ENCODE results near the gene SNX30. TPM values are rescaled to one million over a fixed set of nuclear protein-coding genes. Genes with fewer than 3 reads are reported as not detected.

Gene SNX30
- total and polyA plus RNA-seq, 2 donors from 2014 or later = 7.9 to 22.9 TPM

DNA sequence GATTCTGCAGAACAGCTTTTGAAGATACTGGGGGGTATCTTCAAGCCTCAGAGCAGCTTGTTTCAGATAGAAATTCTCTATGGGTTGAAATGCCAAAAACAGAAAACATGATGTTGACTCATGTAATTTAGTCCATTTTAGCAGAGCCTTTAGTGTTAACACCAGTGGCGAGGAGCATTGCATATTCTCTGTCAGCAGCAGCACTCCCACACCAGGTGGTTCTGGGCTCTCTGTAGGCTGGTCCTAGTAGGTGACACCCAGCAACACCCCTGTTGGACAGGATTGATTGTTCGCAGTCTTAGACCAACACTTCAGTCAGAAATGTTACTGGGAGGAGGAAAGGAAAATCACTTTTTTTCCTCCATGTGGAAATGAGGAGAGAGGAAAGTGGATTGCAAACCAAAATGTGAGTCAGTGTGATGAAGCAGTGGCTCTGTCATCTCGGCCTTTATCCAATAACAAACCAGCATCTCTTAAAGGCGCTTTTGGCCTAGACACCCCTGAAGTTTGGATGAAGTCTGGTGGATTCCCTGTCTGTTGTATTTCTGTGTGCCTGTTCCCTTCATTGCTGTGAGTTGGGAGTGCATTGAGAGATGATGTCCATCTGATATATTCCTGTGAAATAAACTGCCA is 123.3 kb downstream of the SNX30 start:
- DNase-seq (no peak), FAIRE-seq (no peak)
- Histone ChIP-seq H3K4me1 (ENCODE audit: control insufficient read depth in 2 of 3, insufficient read depth in 2 of 3, low read depth in 1 of 3, low read length in 3 of 3) (no peaks in the 10 kb centered on the region), H3K9me3 (ENCODE audit: control insufficient read depth in 2 of 3, insufficient read depth in 1 of 3, low read length in 3 of 3) (no peaks in the 10 kb centered on the region), H3K4me3 (ENCODE audit: low read length in 3 of 3) (no peak overlapping the region), H3K27ac (ENCODE audit: low read depth in 2 of 2, low read length in 2 of 2) (no peak overlapping the region), H3K36me3 (ENCODE audit: control insufficient read depth in 2 of 3, insufficient read depth in 3 of 3, low read length in 3 of 3) (peaks cover 0 to 15% (median 10%) of the 10 kb centered on the region in 3 donors), H3K9ac (ENCODE audit: low read length in 3 of 3) (no peak overlapping the region), H3K27me3 (ENCODE audit: control insufficient read depth, insufficient read depth, low read length) (no peaks in the 10 kb centered on the region)
- TF ChIP-seq, protein P1, sequence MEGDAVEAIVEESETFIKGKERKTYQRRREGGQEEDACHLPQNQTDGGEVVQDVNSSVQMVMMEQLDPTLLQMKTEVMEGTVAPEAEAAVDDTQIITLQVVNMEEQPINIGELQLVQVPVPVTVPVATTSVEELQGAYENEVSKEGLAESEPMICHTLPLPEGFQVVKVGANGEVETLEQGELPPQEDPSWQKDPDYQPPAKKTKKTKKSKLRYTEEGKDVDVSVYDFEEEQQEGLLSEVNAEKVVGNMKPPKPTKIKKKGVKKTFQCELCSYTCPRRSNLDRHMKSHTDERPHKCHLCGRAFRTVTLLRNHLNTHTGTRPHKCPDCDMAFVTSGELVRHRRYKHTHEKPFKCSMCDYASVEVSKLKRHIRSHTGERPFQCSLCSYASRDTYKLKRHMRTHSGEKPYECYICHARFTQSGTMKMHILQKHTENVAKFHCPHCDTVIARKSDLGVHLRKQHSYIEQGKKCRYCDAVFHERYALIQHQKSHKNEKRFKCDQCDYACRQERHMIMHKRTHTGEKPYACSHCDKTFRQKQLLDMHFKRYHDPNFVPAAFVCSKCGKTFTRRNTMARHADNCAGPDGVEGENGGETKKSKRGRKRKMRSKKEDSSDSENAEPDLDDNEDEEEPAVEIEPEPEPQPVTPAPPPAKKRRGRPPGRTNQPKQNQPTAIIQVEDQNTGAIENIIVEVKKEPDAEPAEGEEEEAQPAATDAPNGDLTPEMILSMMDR (IDR thresholded peaks at IDR 0.05; ENCODE audit: borderline replicate concordance, extremely low read depth, insufficient read depth) = no peak
- intact Hi-C loops (cut with DNase I) = no loop called here

GRCh38 chr9:112878752-112879151 is 128.2 kb downstream of the SNX30 start:
- intact Hi-C loops (cut with DNase I) = no loop called here
- H3K36me3 ChIP-seq (ENCODE audit: control insufficient read depth in 2 of 3, insufficient read depth in 3 of 3, low read length in 3 of 3) = peaks cover 0 to 2% (median 0%) of the 10 kb centered on the region in 3 donors
- no peaks in the 10 kb centered on the region for H3K9me3 ChIP-seq (ENCODE audit: control insufficient read depth in 2 of 3, insufficient read depth in 1 of 3, low read length in 3 of 3)
- H3K27ac ChIP-seq (ENCODE audit: low read depth in 2 of 2, low read length in 2 of 2) = no peak overlapping the region
- H3K4me3 ChIP-seq (ENCODE audit: low read length in 3 of 3) = no peak overlapping the region
- no peaks in the 10 kb centered on the region for H3K4me1 ChIP-seq (ENCODE audit: control insufficient read depth in 2 of 3, insufficient read depth in 2 of 3, low read depth in 1 of 3, low read length in 3 of 3)
- DNase-seq = no peak
- TF ChIP-seq, protein P1 (IDR thresholded peaks at IDR 0.05; ENCODE audit: borderline replicate concordance, extremely low read depth, insufficient read depth) = no peak
- no peak for FAIRE-seq
- H3K9ac ChIP-seq (ENCODE audit: low read length in 3 of 3) = no peak overlapping the region
- H3K27me3 ChIP-seq (ENCODE audit: control insufficient read depth, insufficient read depth, low read length) = no peaks in the 10 kb centered on the region

DNA sequence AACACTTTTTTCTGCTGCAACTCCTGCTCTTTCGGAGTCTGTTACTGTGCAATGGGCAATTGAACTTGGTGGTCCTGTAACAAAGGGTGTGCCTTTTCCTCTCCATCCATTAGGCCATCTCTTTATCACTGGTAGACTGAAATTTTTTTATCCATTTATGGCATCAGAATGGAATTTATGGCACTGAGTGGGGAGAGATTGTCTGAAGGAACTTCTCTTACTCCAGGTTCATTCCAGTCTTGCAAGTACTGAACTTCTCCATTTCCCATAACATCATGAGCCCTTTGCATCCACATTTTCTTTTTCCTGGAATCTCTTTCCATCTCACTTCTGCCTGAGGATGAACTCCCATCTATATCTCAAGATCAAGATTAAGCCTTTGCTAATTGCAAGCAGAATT is 130.1 kb downstream of the SNX30 start:
- no peaks in the 10 kb centered on the region for H3K4me1 ChIP-seq (ENCODE audit: control insufficient read depth in 2 of 3, insufficient read depth in 2 of 3, low read depth in 1 of 3, low read length in 3 of 3)
- TF ChIP-seq, protein P1 (IDR thresholded peaks at IDR 0.05; ENCODE audit: borderline replicate concordance, extremely low read depth, insufficient read depth) = no peak
- no peak overlapping the region for H3K27ac ChIP-seq (ENCODE audit: low read depth in 2 of 2, low read length in 2 of 2)
- intact Hi-C loops (cut with DNase I) = no loop called here
- no peaks in the 10 kb centered on the region for H3K27me3 ChIP-seq (ENCODE audit: control insufficient read depth, insufficient read depth, low read length)
- H3K9ac ChIP-seq (ENCODE audit: low read length in 3 of 3) = no peak overlapping the region
- no peak overlapping the region for H3K4me3 ChIP-seq (ENCODE audit: low read length in 3 of 3)
- no peaks in the 10 kb centered on the region for H3K9me3 ChIP-seq (ENCODE audit: control insufficient read depth in 2 of 3, insufficient read depth in 1 of 3, low read length in 3 of 3)
- H3K36me3 ChIP-seq (ENCODE audit: control insufficient read depth in 2 of 3, insufficient read depth in 3 of 3, low read length in 3 of 3) = peaks cover 0 to 2% (median 0%) of the 10 kb centered on the region in 3 donors
- no peak for FAIRE-seq
- no peak for DNase-seq

- TF ChIP-seq, protein P1 (IDR thresholded peaks at IDR 0.05; ENCODE audit: borderline replicate concordance, extremely low read depth, insufficient read depth) = no peak
- Histone ChIP-seq H3K4me3 (ENCODE audit: low read length in 3 of 3) (no peak overlapping the region), H3K9ac (ENCODE audit: low read length in 3 of 3) (no peak overlapping the region), H3K27ac (ENCODE audit: low read depth in 2 of 2, low read length in 2 of 2) (no peak overlapping the region), H3K4me1 (ENCODE audit: control insufficient read depth in 2 of 3, insufficient read depth in 2 of 3, low read depth in 1 of 3, low read length in 3 of 3) (no peaks in the 10 kb centered on the region), H3K36me3 (ENCODE audit: control insufficient read depth in 2 of 3, insufficient read depth in 3 of 3, low read length in 3 of 3) (peaks cover 0 to 2% (median 0%) of the 10 kb centered on the region in 3 donors), H3K9me3 (ENCODE audit: control insufficient read depth in 2 of 3, insufficient read depth in 1 of 3, low read length in 3 of 3) (no peaks in the 10 kb centered on the region), H3K27me3 (ENCODE audit: control insufficient read depth, insufficient read depth, low read length) (no peaks in the 10 kb centered on the region)
- intact Hi-C loops (cut with DNase I) = no loop called here
- FAIRE-seq (no peak), DNase-seq (no peak)
These were observed 130.8 kb downstream of the SNX30 start for GRCh38 chr9:112881331-112881730.
